Upper lobe of left lung (tissue), 4 donors: ENCODE data around the gene SAMMSON.

Source experiments
- CTCF ChIP-seq, 6 experiments: fragments of 450-650 bp in 4 of 6; fragments of 200-600 bp in 2 of 6; sonication (generic) in 2 of 6; IDR thresholded peaks; one replicate each; pipeline ENCODE4 v1.5.1; 2016 to 2019; ENCODE audit warnings: antibody characterized with exemption in 6 of 6
- EP300 ChIP-seq, 4 donors: sonication (generic); formaldehyde crosslinking; IDR thresholded peaks; one replicate each; pipeline ENCODE4 v1.5.1; 2017; ENCODE audit warnings: antibody characterized with exemption in 4 of 4, control low read depth in 2 of 4
- POLR2A ChIP-seq, 4 donors: fragments of 450-650 bp; IDR thresholded peaks; one replicate each; pipeline ENCODE4 v1.5.1; 2016 to 2017; ENCODE audit warnings: antibody characterized with exemption in 4 of 4, mild to moderate bottlenecking in 2 of 4
- POLR2AphosphoS5 ChIP-seq, 2 donors: sonication (generic); formaldehyde crosslinking; IDR thresholded peaks; one replicate each; pipeline ENCODE4 v1.5.1; 2017; ENCODE audit warnings: antibody characterized with exemption in 2 of 2

- TF ChIP-seq CTCF (IDR thresholded peaks at IDR 0.05) (no peak), POLR2AphosphoS5 (IDR thresholded peaks at IDR 0.05) (no peak), POLR2A (IDR thresholded peaks at IDR 0.05) (no peak), EP300 (IDR thresholded peaks at IDR 0.05) (no peak)
Observed at GRCh38 chr3:70061096-70061495, 61.6 kb downstream of the SAMMSON start.
